H1 (cell line): ENCODE measurements around the gene ANKS1B. TPM values are rescaled to one million over a fixed set of nuclear protein-coding genes. Genes with fewer than 3 reads are reported as not detected.

Experiments used
- CTCF ChIA-PET: fragments of 300-600 bp; sonication (Branson Sonifier 250); formaldehyde crosslinking; loops from one replicate; lab custom pipeline; 2021; ENCODE audit not compliant: partially characterized antibody; lab: Charles Lee
- POLR2A ChIA-PET: fragments of 300-600 bp; sonication (Branson Sonifier 250); formaldehyde crosslinking; loops from one replicate; lab custom pipeline; 2021; ENCODE audit warnings: inconsistent platforms; ENCODE audit not compliant: partially characterized antibody; lab: Charles Lee
- DNase-seq, 2 experiments: peaks; one replicate each; pipeline versions ENCODE4 v3.0.0 to v3.0.0-alpha.2; 2010 to 2022; ENCODE audit warnings: low spot score in 2 of 2, low read depth in 1 of 2, mixed read lengths in 1 of 2
- FAIRE-seq: peaks from 2 replicates; lab custom pipeline; 2011; peaks lifted over from hg19 to GRCh38; lab: Jason Lieb, UNC
- H2AFZ ChIP-seq: 2 replicates; pipeline ENCODE4 v1.8.1; 2012; ENCODE audit warnings: low read length, inconsistent platforms
- H2AK5ac ChIP-seq: 2 replicates; pipeline ENCODE4 v1.6.1; 2013; ENCODE audit warnings: low read depth, low read length
- H2BK120ac ChIP-seq: replicated peaks from 2 replicates; pipeline ENCODE3; 2013; ENCODE audit warnings: low read depth, low read length, inconsistent platforms
- H2BK12ac ChIP-seq: 2 replicates; pipeline ENCODE4 v1.6.1; 2013; ENCODE audit warnings: low read depth, low read length
- H2BK15ac ChIP-seq: 2 replicates; pipeline ENCODE4 v1.6.1; 2013; ENCODE audit warnings: low read length
- H2BK20ac ChIP-seq: 2 replicates; pipeline ENCODE4 v1.6.1; 2013; ENCODE audit warnings: low read length
- H2BK5ac ChIP-seq: 2 replicates; pipeline ENCODE4 v1.6.1; 2013; ENCODE audit warnings: low read depth, low read length
- H3K14ac ChIP-seq: 2 replicates; pipeline ENCODE4 v1.6.1; 2013; ENCODE audit warnings: inconsistent platforms; ENCODE audit not compliant: insufficient read length
- H3K18ac ChIP-seq: 2 replicates; pipeline ENCODE4 v1.6.1; 2013; ENCODE audit warnings: low read length; ENCODE audit errors: extremely low read depth
- H3K23ac ChIP-seq: 2 replicates; pipeline ENCODE4 v1.6.1; 2013; ENCODE audit warnings: inconsistent platforms; ENCODE audit not compliant: insufficient read length
- H3K23me2 ChIP-seq: 2 replicates; pipeline ENCODE4 v1.6.1; 2013; ENCODE audit warnings: low read depth, low read length
- H3K27ac ChIP-seq: 2 replicates; pipeline ENCODE4 v1.6.1; 2011; ENCODE audit warnings: low read depth, low read length, inconsistent platforms
- H3K27me3 ChIP-seq, 4 experiments: replicated peaks in 1 of 4; 1 replicate in 1 of 4; 2 replicates in 3 of 4; pipeline versions ENCODE4 v1.6.1 to v1.8.1; 2011 to 2013; ENCODE audit warnings: low read length in 3 of 4, mild to moderate bottlenecking in 3 of 4, inconsistent platforms in 2 of 4, mixed read lengths in 2 of 4, moderate library complexity in 1 of 4; ENCODE audit not compliant: control insufficient read depth in 3 of 4, insufficient read depth in 3 of 4; ENCODE audit errors: extremely low read depth in 1 of 4
- H3K36me3 ChIP-seq, 4 experiments: 2 replicates each; pipeline versions ENCODE4 v1.6.1 to v1.8.1; 2011 to 2013; ENCODE audit warnings: mild to moderate bottlenecking in 4 of 4, low read length in 3 of 4, moderate library complexity in 2 of 4, control low read depth in 1 of 4, inconsistent platforms in 1 of 4; ENCODE audit not compliant: insufficient read depth in 4 of 4, control insufficient read depth in 2 of 4
- H3K4ac ChIP-seq: replicated peaks from 2 replicates; pipeline ENCODE3; 2013; ENCODE audit warnings: low read length, low read depth, mixed read lengths, inconsistent platforms; ENCODE audit not compliant: insufficient read length
- H3K4me1 ChIP-seq, 4 experiments: replicated peaks in 1 of 4; 1 replicate in 1 of 4; 2 replicates in 3 of 4; pipeline versions ENCODE4 v1.6.1 to v1.8.1; 2011 to 2013; ENCODE audit warnings: low read length in 3 of 4, inconsistent platforms in 2 of 4, mixed read lengths in 1 of 4; ENCODE audit not compliant: insufficient read depth in 4 of 4, control insufficient read depth in 3 of 4
- H3K4me2 ChIP-seq, 2 experiments: 2 replicates each; pipeline versions ENCODE4 v1.6.1 to v1.8.1; 2011 to 2013; ENCODE audit warnings: low read depth in 2 of 2, low read length in 2 of 2, control low read depth in 1 of 2, inconsistent platforms in 1 of 2, mild to moderate bottlenecking in 1 of 2; ENCODE audit not compliant: insufficient read depth in 1 of 2
- H3K4me3 ChIP-seq, 4 experiments: fragments of 200-600, 300-600 bp in 1 of 4; sonication (generic), shearing (Covaris generic), sonication (Bioruptor Twin) in 1 of 4; 2 replicates each; pipeline versions ENCODE4 v1.5.1 to v1.8.1; 2011 to 2016; ENCODE audit warnings: low read length in 4 of 4, low read depth in 3 of 4, control low read depth in 2 of 4, inconsistent platforms in 2 of 4, mild to moderate bottlenecking in 2 of 4, mixed read lengths in 1 of 4, moderate library complexity in 1 of 4; ENCODE audit not compliant: insufficient read depth in 2 of 4; ENCODE audit errors: extremely low read depth in 1 of 4
- H3K56ac ChIP-seq: replicated peaks from 2 replicates; pipeline ENCODE3; 2013; ENCODE audit warnings: low read depth, mild to moderate bottlenecking, mixed read lengths, low read length, inconsistent platforms; ENCODE audit not compliant: insufficient read length
- H3K79me1 ChIP-seq: 2 replicates; pipeline ENCODE4 v1.6.1; 2013; ENCODE audit warnings: low read depth, low read length, control low read depth
- H3K79me2 ChIP-seq, 2 experiments: 2 replicates each; pipeline versions ENCODE4 v1.6.1 to v1.8.1; 2012 to 2013; ENCODE audit warnings: low read length in 2 of 2, mild to moderate bottlenecking in 2 of 2, inconsistent platforms in 1 of 2; ENCODE audit not compliant: insufficient read depth in 2 of 2, control insufficient read depth in 1 of 2
- H3K9ac ChIP-seq, 4 experiments: replicated peaks in 1 of 4; 1 replicate in 1 of 4; 2 replicates in 3 of 4; pipeline versions ENCODE4 v1.6.1 to v1.8.1; 2011 to 2013; ENCODE audit warnings: low read depth in 3 of 4, low read length in 3 of 4, control low read depth in 2 of 4, mild to moderate bottlenecking in 2 of 4, moderate library complexity in 2 of 4, inconsistent platforms in 1 of 4; ENCODE audit errors: extremely low read depth in 1 of 4
- H3K9me3 ChIP-seq, 2 experiments: 2 replicates each; pipeline versions ENCODE4 v1.6.1 to v1.8.1; 2012 to 2013; ENCODE audit warnings: mild to moderate bottlenecking in 2 of 2, moderate library complexity in 2 of 2, control low read depth in 1 of 2, inconsistent platforms in 1 of 2, low read depth in 1 of 2, low read length in 1 of 2, mixed read lengths in 1 of 2; ENCODE audit not compliant: insufficient read depth in 2 of 2
- H4K20me1 ChIP-seq, 2 experiments: replicated peaks in 1 of 2; 2 replicates each; pipeline versions ENCODE3 to v1.8.1; 2011 to 2013; ENCODE audit warnings: inconsistent platforms in 2 of 2, low read length in 2 of 2, mild to moderate bottlenecking in 1 of 2; ENCODE audit not compliant: insufficient read depth in 2 of 2, control insufficient read depth in 1 of 2
- H4K5ac ChIP-seq: 2 replicates; pipeline ENCODE4 v1.6.1; 2013; ENCODE audit warnings: low read length, low read depth, mixed read lengths, inconsistent platforms; ENCODE audit not compliant: insufficient read length
- H4K8ac ChIP-seq: 2 replicates; pipeline ENCODE4 v1.8.0; 2013; ENCODE audit warnings: mild to moderate bottlenecking, moderate library complexity, low read length, inconsistent platforms; ENCODE audit not compliant: insufficient read depth; ENCODE audit errors: extremely low read depth
- H4K91ac ChIP-seq: replicated peaks from 2 replicates; pipeline ENCODE3; 2013; ENCODE audit warnings: low read length, mixed read lengths, inconsistent platforms; ENCODE audit not compliant: insufficient read length
- CTCF ChIP-seq, 3 experiments: IDR thresholded peaks; 1 replicate in 2 of 3; 2 replicates in 1 of 3; pipeline versions ENCODE4 v1.5.1 to v1.6.1; 2011; ENCODE audit warnings: low read length in 3 of 3, mild to moderate bottlenecking in 3 of 3, inconsistent platforms in 2 of 3, low read depth in 1 of 3, moderate library complexity in 1 of 3; ENCODE audit not compliant: insufficient read depth in 1 of 3; ENCODE audit errors: control extremely low read depth in 1 of 3
- EGR1 ChIP-seq: IDR thresholded peaks from 2 replicates; pipeline ENCODE4 v1.6.1; 2011; ENCODE audit warnings: low read depth, low read length, borderline replicate concordance
- RNF2 ChIP-seq: fragments of 200-900, 300-1000 bp; sonication (generic); IDR thresholded peaks from 2 replicates; pipeline ENCODE4 v1.7.1; 2016; ENCODE audit warnings: borderline replicate concordance, low read depth, mild to moderate bottlenecking, antibody characterized with exemption, low read length; ENCODE audit not compliant: poor library complexity, severe bottlenecking; ENCODE audit errors: missing control alignments
- RXRA ChIP-seq: IDR thresholded peaks from 2 replicates; pipeline ENCODE4 v1.6.1; 2011; ENCODE audit warnings: low read depth, mild to moderate bottlenecking, low read length, moderate library complexity; ENCODE audit not compliant: insufficient read depth
- SIRT6 ChIP-seq: IDR thresholded peaks from one replicate; pipeline ENCODE4 v1.7.1; 2012; ENCODE audit warnings: low read length, inconsistent platforms
- SRF ChIP-seq: IDR thresholded peaks from 2 replicates; pipeline ENCODE4 v1.6.1; 2011; ENCODE audit warnings: mild to moderate bottlenecking, low read depth, low read length, moderate library complexity
- TEAD4 ChIP-seq: IDR thresholded peaks from 2 replicates; pipeline ENCODE4 v1.6.1; 2012; ENCODE audit warnings: low read depth, low read length, inconsistent platforms, mixed read lengths
- USF2 ChIP-seq: IDR thresholded peaks from 2 replicates; pipeline ENCODE4 v1.6.1; 2011; ENCODE audit warnings: low read length, improper control_type of control experiment
- WGBS, 2 experiments: shearing (Covaris generic) in 1 of 2; methylation state at CpG; one replicate each; pipeline versions ENCODE4 v1.1.6 to v1.1.7; 2013 to 2015; ENCODE audit warnings: low lambda C conversion rate in 2 of 2, mixed read lengths in 2 of 2, inconsistent platforms in 1 of 2, low coverage in 1 of 2, missing lambda C conversion rate in 1 of 2; ENCODE audit not compliant: insufficient replicate concordance in 2 of 2, insufficient coverage in 1 of 2, insufficient read length in 1 of 2; ENCODE audit errors: extremely low coverage in 1 of 2, missing lambda C conversion rate in 1 of 2; 5-methylcytosine and 5-hydroxymethylcytosine counted together
- polyA plus RNA-seq, 7 experiments: library from polyadenylated mRNA; depleted of rRNA in 3 of 7; stranded (reverse) in 5 of 7; unstranded in 2 of 7; fragments of >200 nt in 5 of 7; fragments of 200-250 nt in 2 of 7; gene quantifications; 1 replicate in 5 of 7; 2 replicates in 1 of 7; 4 replicates in 1 of 7; pipeline versions ENCODE4 v1.2.1 to v1.2.3, GENCODE V29; 2011 to 2013; ENCODE audit warnings: missing spikeins in 2 of 7, mixed read lengths in 2 of 7
- total RNA-seq: library from RNA; stranded (reverse); fragmentation: NEBNext Ultra II Directional; extraction: Animal tissue kit (Norgen Biotek cat#: 25700); gene quantifications from 2 replicates; pipeline ENCODE4 v1.2.1, GENCODE V29; 2021

ANKS1B gene
- total and polyA plus RNA-seq, 2 of the 8 experiments (the other 6 are each of a cell fraction or from before 2014, with no cell fraction given), result 2.7 to 6.1 TPM

- H3K23me2 ChIP-seq, result no peaks in the 10 kb centered on the region; the same call in 1 of the 2 replicates
- no peak overlapping the region for H3K27ac ChIP-seq
- no peaks in the 10 kb centered on the region for H3K27me3 ChIP-seq
- H4K5ac ChIP-seq, result no peak overlapping the region
- no peak overlapping the region for H3K56ac ChIP-seq
- no peak overlapping the region for H4K91ac ChIP-seq
- H2BK12ac ChIP-seq, result peak overlapping the region; percentile 40; the same call in 1 of the 2 replicates
- no peak overlapping the region for H2BK120ac ChIP-seq
- no peaks in the 10 kb centered on the region for H3K79me1 ChIP-seq
- no peak overlapping the region for H2AFZ ChIP-seq
- H3K9me3 ChIP-seq, result no peaks in the 10 kb centered on the region
- no peak overlapping the region for H3K9ac ChIP-seq
- H4K20me1 ChIP-seq, result no peaks in the 10 kb centered on the region
- no peak overlapping the region for H3K4me2 ChIP-seq
- CTCF ChIA-PET, result interaction anchor here (1.4 to 2.0 kb wide), 2 partner anchors 18 to 88 kb away, joined by 4 to 5 read pairs; no protein-coding TSS in a partner anchor
- POLR2A ChIA-PET, result no interaction called here
- no peak overlapping the region for H2BK15ac ChIP-seq
- 0 out of 2 replicates have a peak overlapping the region, but pooled peaks have one; percentile 15 for H2BK20ac ChIP-seq
- DNase-seq, result no peak
- TF ChIP-seq SIRT6 (no peak), USF2 (no peak), RXRA (no peak), CTCF (IDR thresholded peaks at IDR 0.05; ENCODE audit: control extremely low read depth in 1 of 3, insufficient read depth in 1 of 3, low read depth in 1 of 3, low read length in 3 of 3) (no peak), TEAD4 (no peak), SRF (no peak), EGR1 (no peak), RNF2 (no peak)
- TF ChIP-seq, all 59 proteins: peak for 0
- H3K4me1 ChIP-seq, result peaks cover 0 to 2% (median 2%) of the 10 kb centered on the region in 4 experiments; a peak in 3 of 7 replicates
- no peak overlapping the region for H2BK5ac ChIP-seq
- H3K79me2 ChIP-seq, result no peaks in the 10 kb centered on the region
- H3K4ac ChIP-seq, result no peak overlapping the region
- no peak overlapping the region for H4K8ac ChIP-seq
- H3K14ac ChIP-seq, result no peak overlapping the region
- WGBS, 2 experiments, result 88% methylated on average over 3 of the region's 3 CpGs; no CpG with 5 or more reads in 1 of the 2 experiments
- H3K36me3 ChIP-seq, result no peaks in the 10 kb centered on the region
- no peak overlapping the region for H3K18ac ChIP-seq
- H3K23ac ChIP-seq, result no peak overlapping the region
- peak overlapping the region in 1 of 4 experiments; percentile 12; a peak in 1 of 8 replicates for H3K4me3 ChIP-seq
- no peak for FAIRE-seq
- H2AK5ac ChIP-seq, result no peak overlapping the region; the same call in 1 of the 2 replicates
These were observed 853.8 kb downstream of the ANKS1B start for GRCh38 chr12:99130808-99131553.
